WTC11 (cell line): Measurements from ENCODE around the gene CLIC3. TPM values are rescaled to one million over a fixed set of nuclear protein-coding genes. Genes with fewer than 3 reads are reported as not detected.

Experiments used
- ATAC-seq: fragments of 200-7000 bp; cut with Tn5 transposase; 2 replicates; pipeline ENCODE4 v1.10.0; 2021; ENCODE audit warnings: mild to moderate bottlenecking, moderate library complexity
- CTCF ChIA-PET: fragments of 300-600 bp; sonication (Branson Sonifier 250); formaldehyde crosslinking; loops from one replicate; lab custom pipeline; 2021; ENCODE audit warnings: antibody characterized with exemption; lab: Charles Lee
- POLR2A ChIA-PET: fragments of 350-600 bp; sonication (Branson Sonifier 250); formaldehyde crosslinking; loops from one replicate; lab custom pipeline; 2021; ENCODE audit warnings: antibody characterized with exemption; lab: Charles Lee
- DNase-seq: peaks from one replicate; pipeline ENCODE4 v3.0.0; 2021; ENCODE audit warnings: low spot score
- H3K27ac Mint-ChIP-seq: 2 replicates; pipeline ENCODE4 v1.8.0; 2021; ENCODE audit warnings: mixed read lengths
- H3K27me3 Mint-ChIP-seq: 2 replicates; pipeline ENCODE4 v1.8.0; 2021; ENCODE audit warnings: low read depth, mild to moderate bottlenecking, moderate library complexity, mixed read lengths
- H3K36me3 Mint-ChIP-seq: 2 replicates; pipeline ENCODE4 v1.8.0; 2021; ENCODE audit warnings: mixed read lengths
- H3K4me1 Mint-ChIP-seq: 2 replicates; pipeline ENCODE4 v1.8.0; 2022; ENCODE audit warnings: mixed read lengths
- H3K4me3 Mint-ChIP-seq: 2 replicates; pipeline ENCODE4 v1.8.0; 2021; ENCODE audit warnings: mild to moderate bottlenecking, moderate library complexity, mixed read lengths
- H3K9me3 Mint-ChIP-seq: 2 replicates; pipeline ENCODE4 v1.8.0; 2021; ENCODE audit warnings: mixed read lengths
- ATF3 ChIP-seq: sonication (generic); formaldehyde crosslinking; conservative IDR thresholded peaks from 2 replicates; pipeline ENCODE4 v1.8.1; 2022; ENCODE audit warnings: mild to moderate bottlenecking, missing genetic modification reagents
- CREB1 ChIP-seq: sonication (generic); formaldehyde crosslinking; IDR thresholded peaks from 2 replicates; pipeline ENCODE4 v1.8.0; 2023; ENCODE audit warnings: mild to moderate bottlenecking, missing genetic modification reagents
- CREM ChIP-seq: sonication (generic); formaldehyde crosslinking; IDR thresholded peaks from 2 replicates; pipeline ENCODE4 v1.8.1; 2022; ENCODE audit warnings: mild to moderate bottlenecking, missing genetic modification reagents, moderate library complexity
- ELF4 ChIP-seq: sonication (generic); formaldehyde crosslinking; IDR thresholded peaks from 2 replicates; pipeline ENCODE4 v1.8.1; 2022; ENCODE audit warnings: low read depth, mild to moderate bottlenecking, moderate library complexity, missing genetic modification reagents
- ETV6 ChIP-seq: sonication (generic); formaldehyde crosslinking; IDR thresholded peaks from 2 replicates; pipeline ENCODE4 v1.8.1; 2022; ENCODE audit warnings: mild to moderate bottlenecking, missing genetic modification reagents
- GABPB1 ChIP-seq: sonication (generic); formaldehyde crosslinking; IDR thresholded peaks from 2 replicates; pipeline ENCODE4 v1.8.1; 2023; ENCODE audit warnings: mild to moderate bottlenecking, missing genetic modification reagents
- GTF2I ChIP-seq: fragments of 250-450 bp; sonication (Bioruptor Pico); conservative IDR thresholded peaks from 2 replicates; pipeline ENCODE4 v1.4.0; 2021; ENCODE audit warnings: mild to moderate bottlenecking
- IRF1 ChIP-seq: sonication (generic); formaldehyde crosslinking; IDR thresholded peaks from 2 replicates; pipeline ENCODE4 v1.8.0; 2023; ENCODE audit warnings: missing genetic modification reagents
- SP1 ChIP-seq: sonication (generic); formaldehyde crosslinking; conservative IDR thresholded peaks from 2 replicates; pipeline ENCODE4 v1.8.1; 2022; ENCODE audit warnings: missing genetic modification reagents
- TCF7 ChIP-seq: sonication (generic); formaldehyde crosslinking; IDR thresholded peaks from 2 replicates; pipeline ENCODE4 v1.8.0; 2022; ENCODE audit warnings: mild to moderate bottlenecking, low read depth, missing genetic modification reagents, moderate library complexity
- TP53 ChIP-seq: sonication (generic); formaldehyde crosslinking; IDR thresholded peaks from 2 replicates; pipeline ENCODE4 v1.8.1; 2023; ENCODE audit warnings: mild to moderate bottlenecking, missing genetic modification reagents
- ZNF396 ChIP-seq: fragments of 250-450 bp; sonication (Bioruptor Pico); IDR thresholded peaks from 2 replicates; pipeline ENCODE4 v1.8.0; 2021; ENCODE audit warnings: mild to moderate bottlenecking, moderate library complexity, borderline replicate concordance
- ZNF423 ChIP-seq: fragments of 250-450 bp; sonication (Bioruptor Pico); IDR thresholded peaks from 2 replicates; pipeline ENCODE4 v2.1.2; 2022; ENCODE audit warnings: mild to moderate bottlenecking, moderate library complexity
- ZNF532 ChIP-seq: fragments of 250-450 bp; sonication (Bioruptor Pico); IDR thresholded peaks from 2 replicates; pipeline ENCODE4 v1.9.0; 2021; ENCODE audit warnings: mild to moderate bottlenecking, borderline replicate concordance
- ZSCAN18 ChIP-seq: fragments of 250-450 bp; sonication (Bioruptor Pico); IDR thresholded peaks from 2 replicates; pipeline ENCODE4 v2.1.2; 2022; ENCODE audit warnings: mild to moderate bottlenecking, moderate library complexity
- total RNA-seq: library from RNA; stranded (reverse); gene quantifications from 3 replicates; pipeline ENCODE4 v1.2.3, GENCODE V29; 2021
- TF ChIP-seq, protein P1 (sequence below): sonication (generic); formaldehyde crosslinking; IDR thresholded peaks from 2 replicates; pipeline ENCODE4 v1.8.0; 2023; ENCODE audit warnings: missing genetic modification reagents, mild to moderate bottlenecking, borderline replicate concordance
- TF ChIP-seq, protein P2 (sequence below): sonication (generic); formaldehyde crosslinking; IDR thresholded peaks from 2 replicates; pipeline ENCODE4 v1.8.1; 2023; ENCODE audit warnings: mild to moderate bottlenecking, missing genetic modification reagents, moderate library complexity
- TF ChIP-seq, protein P3 (sequence below): sonication (generic); formaldehyde crosslinking; IDR thresholded peaks from 2 replicates; pipeline ENCODE4 v1.8.0; 2022; ENCODE audit warnings: mild to moderate bottlenecking, missing genetic modification reagents

Gene CLIC3
- total RNA-seq, 1 experiment from 2014 or later: 0.31 TPM

- peak; percentile 15 for ATAC-seq
- Mint-ChIP-seq H3K4me1 (peaks cover 10% of the 10 kb centered on the region), H3K36me3 (no peaks in the 10 kb centered on the region), H3K9me3 (no peaks in the 10 kb centered on the region), H3K27ac (no peak overlapping the region), H3K4me3 (peak overlapping the region; percentile 77), H3K27me3 (peaks cover 45% of the 10 kb centered on the region)
- peak; percentile 59 for DNase-seq
- POLR2A ChIA-PET: no interaction called here
- TF ChIP-seq ATF3 (CRISPR knock-in tag): no peak
- TF ChIP-seq, protein P1, sequence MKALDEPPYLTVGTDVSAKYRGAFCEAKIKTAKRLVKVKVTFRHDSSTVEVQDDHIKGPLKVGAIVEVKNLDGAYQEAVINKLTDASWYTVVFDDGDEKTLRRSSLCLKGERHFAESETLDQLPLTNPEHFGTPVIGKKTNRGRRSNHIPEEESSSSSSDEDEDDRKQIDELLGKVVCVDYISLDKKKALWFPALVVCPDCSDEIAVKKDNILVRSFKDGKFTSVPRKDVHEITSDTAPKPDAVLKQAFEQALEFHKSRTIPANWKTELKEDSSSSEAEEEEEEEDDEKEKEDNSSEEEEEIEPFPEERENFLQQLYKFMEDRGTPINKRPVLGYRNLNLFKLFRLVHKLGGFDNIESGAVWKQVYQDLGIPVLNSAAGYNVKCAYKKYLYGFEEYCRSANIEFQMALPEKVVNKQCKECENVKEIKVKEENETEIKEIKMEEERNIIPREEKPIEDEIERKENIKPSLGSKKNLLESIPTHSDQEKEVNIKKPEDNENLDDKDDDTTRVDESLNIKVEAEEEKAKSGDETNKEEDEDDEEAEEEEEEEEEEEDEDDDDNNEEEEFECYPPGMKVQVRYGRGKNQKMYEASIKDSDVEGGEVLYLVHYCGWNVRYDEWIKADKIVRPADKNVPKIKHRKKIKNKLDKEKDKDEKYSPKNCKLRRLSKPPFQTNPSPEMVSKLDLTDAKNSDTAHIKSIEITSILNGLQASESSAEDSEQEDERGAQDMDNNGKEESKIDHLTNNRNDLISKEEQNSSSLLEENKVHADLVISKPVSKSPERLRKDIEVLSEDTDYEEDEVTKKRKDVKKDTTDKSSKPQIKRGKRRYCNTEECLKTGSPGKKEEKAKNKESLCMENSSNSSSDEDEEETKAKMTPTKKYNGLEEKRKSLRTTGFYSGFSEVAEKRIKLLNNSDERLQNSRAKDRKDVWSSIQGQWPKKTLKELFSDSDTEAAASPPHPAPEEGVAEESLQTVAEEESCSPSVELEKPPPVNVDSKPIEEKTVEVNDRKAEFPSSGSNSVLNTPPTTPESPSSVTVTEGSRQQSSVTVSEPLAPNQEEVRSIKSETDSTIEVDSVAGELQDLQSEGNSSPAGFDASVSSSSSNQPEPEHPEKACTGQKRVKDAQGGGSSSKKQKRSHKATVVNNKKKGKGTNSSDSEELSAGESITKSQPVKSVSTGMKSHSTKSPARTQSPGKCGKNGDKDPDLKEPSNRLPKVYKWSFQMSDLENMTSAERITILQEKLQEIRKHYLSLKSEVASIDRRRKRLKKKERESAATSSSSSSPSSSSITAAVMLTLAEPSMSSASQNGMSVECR (CRISPR knock-in tag): 0 out of 2 replicates have a peak, but pooled peaks have one; percentile 7
- TF ChIP-seq ELF4 (CRISPR knock-in tag): 0 out of 2 replicates have a peak, but pooled peaks have one; percentile 22
- peak; percentile 25; the same call in 1 of the 2 replicates for TF ChIP-seq SP1 (CRISPR knock-in tag)
- TF ChIP-seq, protein P2, sequence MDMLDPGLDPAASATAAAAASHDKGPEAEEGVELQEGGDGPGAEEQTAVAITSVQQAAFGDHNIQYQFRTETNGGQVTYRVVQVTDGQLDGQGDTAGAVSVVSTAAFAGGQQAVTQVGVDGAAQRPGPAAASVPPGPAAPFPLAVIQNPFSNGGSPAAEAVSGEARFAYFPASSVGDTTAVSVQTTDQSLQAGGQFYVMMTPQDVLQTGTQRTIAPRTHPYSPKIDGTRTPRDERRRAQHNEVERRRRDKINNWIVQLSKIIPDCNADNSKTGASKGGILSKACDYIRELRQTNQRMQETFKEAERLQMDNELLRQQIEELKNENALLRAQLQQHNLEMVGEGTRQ: no peak
- TF ChIP-seq ZNF423 (CRISPR knock-in tag): no peak
- TF ChIP-seq CREM (CRISPR knock-in tag): 0 out of 2 replicates have a peak, but pooled peaks have one; percentile 18
- no peak for TF ChIP-seq CREB1 (CRISPR knock-in tag)
- CTCF ChIA-PET: interaction anchor here (1.0 to 3.9 kb wide), 8 partner anchors 11 to 98 kb away, joined by 3 to 41 read pairs (median 6); partner anchors contain the start of genes LCN12 and SAPCD2
Measured at GRCh38 chr9:137045294-137046087, 49.1 kb upstream of the CLIC3 start.

- ChIA-PET POLR2A (no interaction called here), CTCF (interaction anchor here (1.0 to 3.9 kb wide), 7 partner anchors 10 to 97 kb away, joined by 3 to 41 read pairs (median 5); partner anchors contain the start of gene SAPCD2)
- H3K4me3 Mint-ChIP-seq: peak overlapping the region; percentile 62
- no peaks in the 10 kb centered on the region for H3K36me3 Mint-ChIP-seq
- ATAC-seq (no peak), DNase-seq (no peak)
- TF ChIP-seq, protein P3, sequence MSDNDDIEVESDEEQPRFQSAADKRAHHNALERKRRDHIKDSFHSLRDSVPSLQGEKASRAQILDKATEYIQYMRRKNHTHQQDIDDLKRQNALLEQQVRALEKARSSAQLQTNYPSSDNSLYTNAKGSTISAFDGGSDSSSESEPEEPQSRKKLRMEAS (CRISPR knock-in tag): no peak
- no peak for TF ChIP-seq TCF7 (CRISPR knock-in tag)
- no peak for TF ChIP-seq ETV6 (CRISPR knock-in tag)
- no peak for TF ChIP-seq ZNF396 (CRISPR knock-in tag)
- no peak for TF ChIP-seq GABPB1 (CRISPR knock-in tag)
- no peak for TF ChIP-seq TP53 (CRISPR knock-in tag)
- no peak for TF ChIP-seq GTF2I (CRISPR knock-in tag)
- no peak for TF ChIP-seq IRF1
- TF ChIP-seq ZNF532 (CRISPR knock-in tag): no peak
- no peak for TF ChIP-seq ZSCAN18
- peaks cover 37% of the 10 kb centered on the region for H3K27me3 Mint-ChIP-seq
- H3K27ac Mint-ChIP-seq: no peak overlapping the region
- no peaks in the 10 kb centered on the region for H3K9me3 Mint-ChIP-seq
- H3K4me1 Mint-ChIP-seq: peaks cover 9% of the 10 kb centered on the region
Measured at GRCh38 chr9:137044502-137045177, 48.3 kb upstream of the CLIC3 start.
